ENCODE measurements around the gene KRT7. TPM values are rescaled to one million over a fixed set of nuclear protein-coding genes. Genes with fewer than 3 reads are reported as not detected.

The KRT7 gene
- total and polyA plus RNA-seq, 9 of the 15 experiments (the other 6 are each of a cell fraction or from before 2014, with no cell fraction given): 1.4 TPM; not detected in 8

GRCh38 chr12:52188658-52189057 is 44.4 kb upstream of the KRT7 start:
- intact Hi-C loops (cut with micrococcal nuclease): no loop called here
- no peaks in the 10 kb centered on the region for H3K79me2 ChIP-seq (ENCODE audit: control insufficient read depth, insufficient read depth, low read length)
- in situ Hi-C loops (cut with MboI): no loop called here
- H3K9me3 ChIP-seq (replicated peaks; ENCODE audit: control insufficient read depth, insufficient read depth, low read depth, low read length): no peaks in the 10 kb centered on the region
- no peak overlapping the region for H2AFZ ChIP-seq (ENCODE audit: low read depth, low read length)
- no TSS peak for BruUV-seq (replicated peaks)
- 2% methylated on average over 7 of the region's 7 CpGs for WGBS (ENCODE audit: insufficient coverage, low coverage, missing lambda C conversion rate)
- H3K4me2 ChIP-seq (ENCODE audit: insufficient read depth, low read length): no peak overlapping the region
- FAIRE-seq (no peak), DNase-seq (ENCODE audit: extremely low read depth in 1 of 4, low spot score in 3 of 4) (no peak), ATAC-seq (no peak)
- no peak overlapping the region for H3K27ac ChIP-seq (ENCODE audit: extremely low read depth, low read depth, low read length)
- no peak overlapping the region for H3K4me3 ChIP-seq
- TF ChIP-seq BCOR (IDR thresholded peaks at IDR 0.05) (no peak), ZBTB17 (CRISPR knock-in tag; IDR thresholded peaks at IDR 0.05) (no peak), SAFB (IDR thresholded peaks at IDR 0.05; ENCODE audit: borderline replicate concordance, low read depth, low read length) (no peak), ZNF140 (CRISPR knock-in tag; IDR thresholded peaks at IDR 0.05) (no peak), FOS (IDR thresholded peaks at IDR 0.05; ENCODE audit: extremely low read depth, insufficient read length) (no peak), NFIC (IDR thresholded peaks at IDR 0.05) (no peak), ZKSCAN8 (CRISPR knock-in tag; IDR thresholded peaks at IDR 0.05) (no peak), BCLAF1 (IDR thresholded peaks at IDR 0.05; ENCODE audit: borderline replicate concordance in 1 of 2, control insufficient read depth in 1 of 2, low read depth in 2 of 2, low read length in 1 of 2) (no peak), ZNF384 (IDR thresholded peaks at IDR 0.05; ENCODE audit: low read depth, low read length) (no peak), CHD4 (IDR thresholded peaks at IDR 0.05; ENCODE audit: insufficient read depth, insufficient replicate concordance, low read depth, low read length, poor library complexity, severe bottlenecking) (no peak), ZNF12 (CRISPR knock-in tag; IDR thresholded peaks at IDR 0.05) (no peak)
- H3K9ac ChIP-seq (ENCODE audit: insufficient read depth in 1 of 2, low read depth in 2 of 2, low read length in 2 of 2): no peak overlapping the region
- ChIA-PET CTCF (ENCODE audit: low intra/inter-chr PET ratio) (no interaction called here), POLR2A (interaction anchor here (1.3 kb wide), 1 partner anchor 11 kb away, joined by 3 read pairs; no protein-coding TSS in a partner anchor)
- peaks cover 0 to 29% of the 10 kb centered on the region in 2 experiments; a peak in 2 of 5 replicates for H3K27me3 ChIP-seq (ENCODE audit: control insufficient read depth in 2 of 2, insufficient read depth in 2 of 2, low read length in 2 of 2)
- 0 out of 2 replicates have a peak, but pooled peaks cover 6% of the 10 kb centered on the region for H4K20me1 ChIP-seq (replicated peaks; ENCODE audit: control insufficient read depth, insufficient read depth, low read length)
- no peaks in the 10 kb centered on the region for H3K9me1 ChIP-seq (ENCODE audit: control insufficient read depth, insufficient read depth, low read length)
- no peaks in the 10 kb centered on the region for H3K36me3 ChIP-seq (ENCODE audit: control insufficient read depth, insufficient read depth, low read length)
- H3K4me1 ChIP-seq (replicated peaks in 1 of 2; ENCODE audit: control insufficient read depth in 2 of 2, insufficient read depth in 2 of 2, low read length in 2 of 2): peaks cover 0 to 4% of the 10 kb centered on the region in 2 experiments; a peak in 2 of 5 replicates

All from K562 (cell line).